HG03457 (cell line): Measurements from ENCODE around the gene KRTAP10-11.
"Not testable (repeated sequence)": the region's sequence is repeated elsewhere in the genome, so short reads cannot be mapped to it uniquely, and the experiment has no call there.

Experiments used
- ATAC-seq: cut with Tn5 transposase; IDR thresholded peaks from one replicate; pipeline ENCODE4 v1.9.1; 2021; ENCODE audit warnings: moderate number of reproducible peaks; ENCODE audit not compliant: unreplicated experiment

Gene KRTAP10-11

DNA sequence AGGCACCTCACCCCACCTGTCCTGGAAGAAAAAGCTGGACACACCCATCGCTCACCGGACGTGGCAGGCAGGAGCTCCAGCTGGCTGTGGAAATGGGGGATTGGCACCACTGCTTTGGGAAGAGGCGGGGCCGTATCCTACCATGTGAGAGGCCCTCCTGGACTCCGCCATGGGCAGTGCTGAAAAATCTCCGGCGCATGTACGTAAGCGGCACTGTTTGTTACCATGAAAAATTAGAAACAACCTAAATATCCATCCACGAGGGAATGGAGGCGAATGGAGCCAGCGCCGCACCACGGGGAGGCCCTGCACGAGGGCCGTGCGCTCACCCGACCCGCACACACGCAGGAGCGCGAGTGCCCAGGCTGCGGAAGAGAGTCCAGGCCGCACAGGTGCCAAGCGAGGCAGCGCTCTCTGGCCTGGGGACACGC is 31.2 kb upstream of the KRTAP10-11 start:
- no peak for ATAC-seq

DNA sequence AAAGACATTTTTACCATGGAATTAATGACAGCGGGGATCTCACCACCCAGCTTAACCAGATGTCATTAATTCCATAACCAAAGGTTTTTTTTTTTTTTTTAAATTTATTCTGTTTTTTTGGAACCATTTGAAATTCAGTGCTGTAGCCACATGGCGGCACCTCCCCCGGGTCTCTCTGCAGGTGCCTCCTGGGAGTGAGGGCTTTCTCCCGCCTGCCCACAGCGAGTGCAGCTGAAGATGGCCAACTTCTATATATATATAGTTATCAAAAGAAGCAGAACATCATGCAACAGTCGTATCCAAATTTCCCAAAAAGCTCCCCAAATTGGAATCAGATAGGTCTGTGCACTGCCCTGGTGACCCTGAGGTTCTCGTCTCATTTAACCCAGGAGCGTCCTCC is 30.7 kb upstream of the KRTAP10-11 start:
- ATAC-seq = no peak

DNA sequence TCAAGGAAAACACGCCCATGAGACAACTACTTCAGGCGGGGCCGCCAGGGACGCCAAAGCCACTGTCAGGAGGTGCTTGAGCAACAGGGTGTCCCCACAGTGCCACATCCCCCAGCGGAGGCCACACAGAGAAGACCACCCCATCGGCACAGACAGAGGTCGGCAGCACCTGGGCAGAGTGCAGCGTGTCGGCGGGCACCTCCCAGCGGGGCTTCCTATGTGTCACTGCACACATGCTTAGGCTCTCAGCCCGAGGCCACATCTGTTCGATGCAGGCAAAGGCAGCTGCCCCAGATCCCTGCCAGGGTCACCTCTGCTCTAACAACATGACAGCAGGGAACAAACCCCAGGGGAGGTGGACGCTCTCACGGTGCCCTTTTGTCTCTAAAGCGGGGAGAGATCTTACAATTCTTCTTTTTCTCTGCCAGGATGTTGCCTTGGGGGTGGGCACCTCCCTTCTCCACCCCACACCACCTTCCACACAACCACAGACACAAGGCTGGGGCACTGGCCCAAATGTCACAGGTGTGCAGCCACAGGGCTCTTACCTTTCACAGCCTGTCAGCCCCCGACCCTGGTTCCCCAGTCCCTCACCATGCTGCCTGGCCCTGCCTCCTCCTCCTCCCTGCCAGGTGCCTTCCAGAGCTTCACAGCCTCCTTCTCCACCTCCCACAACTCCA is 30.2 kb upstream of the KRTAP10-11 start:
- no peak for ATAC-seq

DNA sequence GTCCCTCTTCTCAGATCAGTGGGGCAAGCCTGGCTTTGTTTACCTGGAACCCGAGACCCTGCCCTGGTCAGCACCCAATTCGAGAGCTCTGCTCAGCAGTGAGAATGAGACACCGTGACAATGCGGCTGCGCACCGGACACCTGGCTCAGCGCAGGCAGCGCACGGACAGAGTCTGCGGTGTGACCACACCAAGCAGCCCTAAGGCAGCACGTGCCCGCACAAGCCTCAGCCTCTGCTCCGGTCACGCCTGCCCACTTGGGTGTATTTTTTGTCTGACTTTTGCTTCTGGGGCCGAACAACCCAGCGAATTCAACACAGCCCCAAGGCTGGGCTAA is 29.7 kb upstream of the KRTAP10-11 start:
- no peak for ATAC-seq

DNA sequence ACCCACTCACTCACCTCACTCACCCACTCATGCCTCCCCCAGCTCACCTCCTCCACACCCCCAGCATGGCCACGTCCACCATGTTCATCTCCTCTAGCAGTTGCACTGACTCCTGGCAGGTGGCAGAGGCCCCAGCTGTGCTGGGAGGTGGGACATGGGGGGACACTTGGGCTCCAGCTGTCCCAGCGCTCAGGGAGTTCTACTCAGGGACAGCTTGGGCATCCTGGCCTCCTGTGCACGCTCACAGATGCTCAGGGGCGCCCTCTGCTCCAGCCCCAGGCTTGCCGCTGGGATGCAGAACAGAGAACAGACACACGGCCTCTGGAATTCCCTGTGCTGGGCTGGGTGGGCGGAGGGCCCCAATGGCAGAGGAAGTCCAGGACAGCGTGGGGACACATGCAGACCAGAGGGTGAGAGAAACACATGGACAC is 29.1 kb upstream of the KRTAP10-11 start:
- ATAC-seq = no peak

DNA sequence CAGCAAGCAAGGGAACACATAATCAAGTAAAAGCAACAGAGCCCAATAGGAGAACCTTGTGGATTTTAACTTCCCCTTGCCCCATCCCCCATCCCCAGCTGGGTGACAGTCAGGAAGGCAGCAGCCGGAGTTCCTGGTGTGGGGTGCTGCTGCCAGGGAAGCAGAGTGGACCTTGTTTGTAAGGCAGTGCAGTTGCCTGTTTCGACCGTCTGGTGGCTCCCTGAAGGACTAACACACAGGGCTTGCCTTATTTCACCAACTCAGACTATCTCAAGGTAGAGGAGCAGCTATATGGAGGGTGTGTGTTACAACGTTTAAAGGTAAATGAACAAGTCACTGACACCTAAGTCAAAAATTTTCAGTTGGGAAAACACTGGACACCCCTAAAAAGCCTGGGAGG is 27.7 kb upstream of the KRTAP10-11 start:
- no peak for ATAC-seq

DNA sequence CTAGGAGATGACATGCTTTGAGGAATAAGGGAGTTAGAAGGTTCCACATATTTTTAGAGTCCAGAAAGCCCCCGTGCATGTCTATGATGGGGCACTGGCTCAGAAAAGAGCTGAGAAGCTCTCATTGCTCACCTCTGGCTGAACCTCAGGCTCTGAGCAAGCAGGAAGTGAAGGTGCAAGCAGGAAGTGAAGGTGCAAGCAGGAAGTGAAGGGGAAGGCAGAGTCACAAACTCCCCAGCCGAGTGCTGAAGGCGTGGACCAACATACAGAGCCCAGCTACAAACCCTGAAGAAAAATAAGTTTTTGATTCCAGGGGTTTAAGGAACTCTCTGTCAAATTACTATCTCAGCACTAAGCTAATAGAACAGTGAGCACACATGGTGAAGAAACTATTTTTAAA is 27.3 kb upstream of the KRTAP10-11 start:
- ATAC-seq = no peak

DNA sequence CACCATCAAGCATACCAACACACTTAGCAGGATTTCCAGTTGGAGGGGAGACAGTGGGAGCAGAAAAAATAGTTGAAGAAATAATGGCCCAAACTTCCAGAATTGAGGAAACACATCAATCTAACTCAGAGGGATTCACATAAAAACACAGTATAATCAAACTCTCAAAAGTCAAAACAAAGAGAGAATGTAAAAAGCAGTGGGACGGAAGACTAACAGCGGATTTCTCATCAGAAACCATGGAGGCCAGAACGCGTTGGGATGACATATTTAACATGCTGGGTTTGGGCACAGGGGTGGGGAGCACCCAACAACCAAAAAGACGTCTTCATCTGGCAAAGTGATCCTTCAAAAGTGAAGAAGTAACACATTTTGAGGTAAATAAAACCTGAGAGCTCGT is 26.3 kb upstream of the KRTAP10-11 start:
- no peak for ATAC-seq

DNA sequence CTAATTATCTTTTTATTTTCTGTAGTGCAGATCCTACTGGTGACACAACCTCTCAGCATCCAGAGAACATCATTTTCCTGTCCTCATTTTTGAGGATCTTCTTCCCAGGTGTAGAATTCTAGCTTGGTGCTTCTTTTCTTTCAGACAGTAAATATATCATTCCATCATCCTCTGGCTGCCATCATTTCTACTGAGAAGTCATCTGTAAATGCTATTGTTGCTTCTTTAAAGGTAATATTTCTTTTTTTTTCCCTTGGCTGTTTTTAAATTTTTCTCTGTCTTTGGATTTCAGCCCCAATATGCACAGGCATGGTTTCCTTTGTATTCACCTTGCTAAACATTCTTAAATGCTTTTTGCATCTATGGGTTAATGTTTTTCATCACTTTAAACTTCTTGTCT is 22.6 kb upstream of the KRTAP10-11 start:
- ATAC-seq = no peak

DNA sequence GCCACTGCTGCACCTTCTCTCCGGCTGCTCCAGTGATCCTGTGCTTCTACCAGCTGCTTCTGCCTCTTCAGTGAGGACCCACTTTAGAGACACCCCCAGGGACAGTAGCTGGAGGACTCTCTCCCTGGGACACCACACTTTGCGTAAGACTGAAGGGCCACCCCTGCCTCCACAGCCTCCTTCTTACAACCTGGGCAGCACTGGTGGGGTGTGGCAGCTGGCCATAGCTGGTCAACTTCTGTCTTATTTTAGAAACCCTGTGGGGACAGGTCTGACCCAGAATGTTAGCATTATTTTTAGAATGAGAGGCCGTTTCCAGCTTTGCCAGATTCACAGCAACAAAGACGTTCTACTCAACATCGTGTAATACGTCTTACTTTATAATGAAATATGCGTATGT is 20.5 kb upstream of the KRTAP10-11 start:
- no peak for ATAC-seq

DNA sequence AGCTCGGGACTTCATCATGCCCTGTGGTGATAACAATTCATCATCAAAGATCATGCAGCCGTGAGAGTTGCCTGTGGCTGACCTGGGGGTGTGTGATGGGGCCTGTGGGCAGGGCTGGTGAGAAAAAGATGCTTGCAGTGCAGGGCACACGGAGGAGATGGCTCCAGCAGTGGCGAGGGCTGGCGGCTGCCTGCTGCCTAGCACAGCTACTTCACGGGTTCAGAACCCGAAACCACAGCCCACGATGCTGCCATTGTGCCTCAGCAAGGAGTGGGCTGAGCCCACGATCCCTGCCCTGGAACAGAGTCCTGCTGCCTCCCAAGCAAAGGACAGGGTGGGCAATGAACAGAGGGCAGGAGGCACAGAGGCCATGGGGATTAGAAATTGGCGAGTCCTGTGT is 20.0 kb upstream of the KRTAP10-11 start:
- ATAC-seq = no peak

DNA sequence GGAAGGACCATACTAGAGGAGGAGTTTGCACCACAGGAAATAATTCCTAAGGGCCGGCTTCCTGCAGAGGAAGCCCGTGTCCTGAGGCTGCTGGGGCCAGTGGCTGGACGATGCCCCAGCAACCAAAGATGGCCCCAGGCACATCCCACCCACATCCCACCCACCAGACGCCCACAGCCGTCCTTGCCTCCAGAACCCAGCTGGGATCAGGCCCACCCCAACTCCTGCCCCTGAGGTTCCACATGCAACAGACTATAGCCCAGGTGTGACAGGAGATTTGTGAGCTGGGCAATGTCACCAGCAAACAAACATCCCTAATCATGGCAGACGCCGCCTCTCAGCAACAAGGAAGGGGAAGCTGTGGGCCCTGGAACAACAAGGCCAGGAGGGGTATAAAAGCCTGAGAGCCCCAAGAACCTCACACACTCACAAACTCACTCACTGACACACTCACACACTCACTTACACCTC is 19.5 kb upstream of the KRTAP10-11 start, which contains the start of gene KRTAP10-9:
Gene KRTAP10-9, plus strand, starts transcription at position 421 of the 471 bp plus-strand sequence. CDS start 79 bp downstream, outside the sequence.
- no peak for ATAC-seq

DNA sequence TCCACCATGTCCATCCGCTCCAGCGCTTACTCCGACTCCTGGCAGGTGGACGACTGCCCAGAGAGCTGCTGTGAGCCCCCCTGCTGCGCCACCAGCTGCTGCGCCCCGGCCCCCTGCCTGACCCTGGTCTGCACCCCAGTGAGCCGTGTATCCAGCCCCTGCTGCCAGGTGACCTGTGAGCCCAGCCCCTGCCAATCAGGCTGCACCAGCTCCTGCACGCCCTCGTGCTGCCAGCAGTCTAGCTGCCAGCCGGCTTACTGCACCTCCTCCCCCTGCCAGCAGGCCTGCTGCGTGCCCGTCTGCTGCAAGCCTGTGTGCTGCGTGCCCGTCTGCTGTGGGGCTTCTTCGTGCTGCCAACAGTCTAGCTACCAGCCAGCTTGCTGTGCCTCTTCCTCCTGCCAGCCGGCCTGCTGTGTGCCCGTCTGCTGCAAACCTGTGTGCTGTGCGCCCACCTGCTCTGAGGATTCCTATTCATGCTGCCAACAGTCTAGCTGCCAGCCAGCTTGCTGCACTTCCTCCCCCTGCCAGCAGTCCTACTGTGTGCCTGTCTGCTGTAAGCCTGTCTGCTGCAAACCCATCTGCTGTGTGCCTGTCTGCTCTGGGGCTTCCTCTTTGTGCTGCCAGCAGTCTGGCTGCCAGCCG is 18.9 kb upstream of the KRTAP10-11 start:
- not testable (repeated sequence) for ATAC-seq

DNA sequence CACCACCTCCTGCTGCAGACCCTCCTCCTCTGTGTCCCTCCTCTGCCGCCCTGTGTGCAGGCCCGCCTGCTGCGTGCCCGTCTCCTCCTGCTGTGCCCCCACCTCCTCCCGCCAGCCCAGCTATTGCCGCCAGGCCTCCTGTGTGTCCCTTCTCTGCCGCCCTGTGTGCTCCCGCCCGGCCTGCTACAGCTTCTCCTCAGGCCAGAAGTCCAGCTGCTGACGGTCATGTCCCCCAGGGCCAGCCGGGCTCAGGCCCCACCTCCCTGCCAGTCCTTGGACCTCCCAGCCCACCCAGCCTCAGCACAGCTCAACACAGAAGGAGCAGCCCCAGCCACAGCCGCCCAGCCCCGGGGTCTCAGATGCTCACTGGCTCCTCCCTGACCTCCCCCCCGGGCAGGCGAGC is 18.4 kb upstream of the KRTAP10-11 start:
- not testable (repeated sequence) for ATAC-seq

DNA sequence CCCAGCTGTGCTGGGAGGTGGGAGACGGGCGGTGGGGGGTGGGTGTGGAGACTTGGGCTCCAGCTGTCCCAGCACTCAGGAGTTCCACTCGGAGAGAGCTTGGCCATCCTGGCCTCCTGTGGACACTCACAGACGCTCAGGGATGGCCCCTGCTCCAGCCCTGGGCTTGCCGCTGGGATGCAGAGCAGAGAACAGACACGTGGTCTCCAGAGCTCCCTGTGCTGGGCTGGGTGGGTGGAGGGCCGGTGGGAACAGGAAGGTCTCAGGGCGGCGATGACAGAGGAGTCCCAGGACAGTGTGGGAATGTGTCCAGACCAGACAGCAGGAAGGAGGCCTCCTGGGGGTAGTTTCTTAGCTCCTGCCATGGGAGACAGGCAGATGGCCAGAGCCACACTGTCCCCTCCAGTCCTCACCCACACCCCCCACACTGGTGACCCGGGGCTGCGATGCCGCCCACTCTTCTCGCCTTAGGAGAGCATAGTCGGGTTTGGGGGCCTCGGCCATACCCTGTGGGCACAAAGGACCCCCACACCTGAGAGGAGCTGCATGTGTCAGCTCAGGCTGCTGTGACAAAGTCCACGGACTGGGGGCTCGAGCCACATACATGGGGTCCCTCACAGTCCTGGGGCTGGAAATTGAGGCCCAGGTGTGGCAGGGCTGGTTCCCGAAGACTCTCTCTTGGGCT is 17.4 kb upstream of the KRTAP10-11 start:
- no peak for ATAC-seq

DNA sequence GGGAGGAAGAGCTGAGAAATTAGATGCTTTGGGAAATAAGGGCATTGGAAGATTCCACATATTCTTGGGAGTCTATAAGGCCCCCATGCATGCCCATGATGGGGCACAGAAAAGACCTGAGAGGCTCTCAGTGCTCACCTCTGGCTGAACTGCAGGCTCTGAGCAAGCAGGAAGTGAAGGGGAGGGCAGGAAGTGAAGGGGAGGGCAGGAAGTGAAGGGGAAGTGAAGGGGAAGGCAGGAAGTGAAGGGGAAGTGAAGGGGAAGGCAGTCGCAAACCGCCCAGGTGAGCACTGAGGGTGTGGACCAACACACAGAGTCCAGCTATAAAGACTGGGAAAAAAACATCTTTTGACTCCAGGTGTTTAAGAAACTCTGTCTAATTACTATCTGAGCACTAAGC is 15.8 kb upstream of the KRTAP10-11 start:
- ATAC-seq = no peak

DNA sequence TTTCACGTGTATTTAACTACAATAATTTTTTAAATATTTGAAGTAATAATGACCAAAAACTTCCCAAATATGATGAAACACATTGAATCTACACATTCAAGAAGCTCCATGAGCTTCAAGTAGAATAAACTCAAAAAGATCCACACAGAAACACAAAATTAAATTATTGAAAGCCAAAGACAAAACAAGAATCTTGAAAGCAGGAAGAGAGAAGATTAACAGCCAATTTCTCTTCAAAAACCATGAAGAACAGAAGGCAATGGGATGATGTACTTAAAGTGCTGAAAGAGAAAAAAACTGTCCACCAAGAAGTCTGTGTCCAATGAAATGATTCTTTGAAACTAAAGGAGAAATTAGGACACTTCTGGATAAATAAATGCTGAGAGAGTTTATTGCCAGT is 14.1 kb upstream of the KRTAP10-11 start:
- ATAC-seq = no peak

DNA sequence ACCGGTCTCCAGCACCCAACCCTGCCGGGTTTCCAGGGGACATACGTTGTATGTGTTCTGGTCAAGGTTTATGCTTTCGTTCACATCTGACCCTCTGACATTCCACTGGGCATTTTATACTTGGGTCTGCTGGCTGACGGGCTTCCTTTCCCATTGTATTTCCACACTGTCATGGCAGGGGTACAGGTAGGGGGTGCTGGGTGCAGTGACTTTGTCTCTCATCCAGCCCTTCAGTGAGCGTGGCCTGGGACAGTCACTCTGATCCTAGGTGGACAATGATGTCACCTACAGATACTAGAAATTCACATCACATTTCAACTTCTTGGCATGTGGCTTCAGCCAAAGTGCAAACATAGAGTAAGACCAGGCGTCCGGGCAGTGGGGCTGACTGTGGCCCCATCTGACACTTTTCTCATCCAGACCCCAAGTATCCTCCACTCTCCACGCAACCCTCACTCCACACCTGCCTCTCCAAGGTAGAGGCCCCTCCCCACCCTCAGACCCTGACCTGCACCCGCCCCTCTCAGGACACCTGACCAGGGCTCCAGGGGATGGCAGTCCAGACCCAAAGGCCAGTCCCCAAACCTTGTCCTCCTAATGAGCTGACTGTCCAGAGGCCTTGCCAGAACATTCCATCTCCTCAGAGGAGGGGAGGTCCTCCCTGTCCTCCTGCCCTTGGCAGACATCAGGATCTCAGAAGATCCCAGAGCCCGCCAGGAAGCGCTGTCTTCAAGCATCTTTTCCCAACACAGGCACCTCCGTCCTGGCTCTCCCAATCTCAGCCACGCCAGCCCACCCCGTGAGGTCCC is 9.8 kb upstream of the KRTAP10-11 start:
- no peak for ATAC-seq

DNA sequence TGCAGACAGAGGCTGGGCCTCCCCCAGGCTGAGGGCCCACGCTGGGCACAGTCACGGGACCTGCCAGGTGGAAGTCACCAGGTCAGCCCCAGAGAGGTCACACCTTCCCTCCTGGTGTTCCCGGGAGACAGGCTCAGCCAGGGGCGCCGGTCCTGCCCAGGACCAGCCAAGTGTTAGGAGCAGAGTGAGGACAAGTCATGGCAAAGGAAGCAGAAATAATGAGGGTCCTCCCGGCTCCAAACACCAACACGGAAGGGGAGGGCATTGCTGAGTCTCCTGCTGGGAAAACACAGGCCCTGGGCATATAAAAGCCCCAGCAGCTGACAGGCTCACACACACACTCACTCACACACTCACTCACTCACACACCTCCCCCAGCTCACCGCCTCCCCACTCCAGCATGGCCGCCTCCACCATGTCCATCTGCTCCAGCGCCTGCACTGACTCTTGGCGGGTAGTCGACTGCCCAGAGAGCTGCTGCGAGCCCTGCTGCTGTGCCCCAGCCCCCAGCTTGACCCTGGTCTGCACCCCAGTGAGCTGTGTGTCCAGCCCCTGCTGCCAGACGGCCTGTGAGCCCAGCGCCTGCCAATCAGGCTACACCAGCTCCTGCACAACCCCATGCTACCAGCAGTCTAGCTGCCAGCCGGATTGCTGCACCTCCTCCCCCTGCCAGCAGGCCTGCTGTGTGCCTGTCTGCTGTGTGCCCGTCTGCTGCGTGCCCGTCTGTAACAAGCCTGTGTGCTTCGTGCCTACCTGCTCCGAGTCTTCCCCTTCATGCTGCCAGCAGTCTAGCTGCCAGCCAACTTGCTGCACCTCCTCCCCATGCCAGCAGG is 9.0 kb upstream of the KRTAP10-11 start, which contains the start of gene KRTAP10-10:
Gene KRTAP10-10, plus strand, starts transcription at position 339 of the 833 bp plus-strand sequence. Its CDS starts 62 bp downstream, at position 401.
- no peak for ATAC-seq

DNA sequence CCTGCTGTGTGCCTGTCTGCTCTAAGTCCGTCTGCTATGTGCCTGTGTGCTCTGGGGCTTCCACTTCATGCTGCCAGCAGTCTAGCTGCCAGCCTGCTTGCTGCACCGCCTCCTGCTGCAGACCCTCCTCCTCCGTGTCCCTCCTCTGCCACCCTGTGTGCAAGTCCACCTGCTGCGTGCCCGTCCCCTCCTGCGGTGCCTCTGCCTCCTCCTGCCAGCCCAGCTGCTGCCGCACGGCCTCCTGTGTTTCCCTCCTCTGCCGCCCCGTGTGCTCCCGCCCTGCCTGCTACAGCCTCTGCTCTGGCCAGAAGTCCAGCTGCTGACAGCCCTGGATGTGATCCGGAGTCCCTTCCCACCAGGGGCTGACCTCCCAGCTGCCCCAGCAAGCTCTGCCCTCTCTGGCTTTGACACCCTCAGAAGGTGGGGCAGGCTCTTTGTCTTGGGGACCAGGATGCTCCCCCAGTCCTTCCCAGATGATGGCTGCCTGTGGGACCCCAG is 8.3 kb upstream of the KRTAP10-11 start:
- ATAC-seq = not testable (repeated sequence)
